Activated T-helper 2 cell treated with anti-CD3 and anti-CD28 coated beads, Interferon-gamma antibody, Interleukin-2, Interleukin-4, amounts not matched to agents 10 μg/mL and 5 μg/mL and 100 μg/mL, durations not matched to agents 14 hours and 24 hours and 36 hours (primary cell): Measurements from ENCODE around the gene AFAP1L1. TPM values are rescaled to one million over a fixed set of nuclear protein-coding genes. Genes with fewer than 3 reads are reported as not detected.

ENCODE experiments used
- DNase-seq: peaks from one replicate; pipeline ENCODE4 v3.0.0; 2021; ENCODE audit warnings: low spot score
- H3K27ac Mint-ChIP-seq: one replicate; pipeline ENCODE4 v1.8.0; 2021; ENCODE audit warnings: mixed read lengths
- H3K27me3 Mint-ChIP-seq: one replicate; pipeline ENCODE4 v1.8.0; 2021; ENCODE audit warnings: low read depth, mixed read lengths
- H3K36me3 Mint-ChIP-seq: one replicate; pipeline ENCODE4 v1.8.0; 2021; ENCODE audit warnings: low read depth, mixed read lengths
- H3K4me1 Mint-ChIP-seq: one replicate; pipeline ENCODE4 v1.8.0; 2021; ENCODE audit warnings: low read depth, mixed read lengths
- H3K4me3 Mint-ChIP-seq: one replicate; pipeline ENCODE4 v1.8.0; 2021; ENCODE audit warnings: low read depth, mild to moderate bottlenecking, moderate library complexity, mixed read lengths
- H3K9me3 Mint-ChIP-seq: one replicate; pipeline ENCODE4 v1.8.0; 2021; ENCODE audit warnings: mixed read lengths
- intact Hi-C: fragments of 100-400 bp; cut with micrococcal nuclease; formaldehyde crosslinking; loops from one replicate; pipeline ENCODE4 v1.15.1; 2023
- total RNA-seq: library from RNA; stranded (reverse); gene quantifications from 2 replicates; pipeline ENCODE4 v1.2.3, GENCODE V29; 2022

The AFAP1L1 gene
- total RNA-seq, 1 donor from 2014 or later = not detected

- no peak for DNase-seq
- no peak overlapping the region for H3K4me3 Mint-ChIP-seq
- no peaks in the 10 kb centered on the region for H3K4me1 Mint-ChIP-seq
- H3K9me3 Mint-ChIP-seq = no peaks in the 10 kb centered on the region
- H3K36me3 Mint-ChIP-seq = no peaks in the 10 kb centered on the region
- intact Hi-C loops = no loop called here
- H3K27ac Mint-ChIP-seq = no peak overlapping the region
- no peaks in the 10 kb centered on the region for H3K27me3 Mint-ChIP-seq
These were observed 108.2 kb downstream of the AFAP1L1 start for GRCh38 chr5:149379818-149380374.

GRCh38 chr5:149380466-149381121, 108.9 kb downstream of the AFAP1L1 start:
- intact Hi-C loops = no loop called here

GRCh38 chr5:149381261-149381985, 109.8 kb downstream of the AFAP1L1 start:
- no peaks in the 10 kb centered on the region for H3K4me1 Mint-ChIP-seq
- no peaks in the 10 kb centered on the region for H3K9me3 Mint-ChIP-seq
- H3K36me3 Mint-ChIP-seq = no peaks in the 10 kb centered on the region
- no peak overlapping the region for H3K4me3 Mint-ChIP-seq
- intact Hi-C loops = no loop called here
- no peak for DNase-seq
- H3K27me3 Mint-ChIP-seq = no peaks in the 10 kb centered on the region
- H3K27ac Mint-ChIP-seq = no peak overlapping the region

More at GRCh38 chr5:149380466-149381121, 108.9 kb downstream of the AFAP1L1 start:
- H3K27ac Mint-ChIP-seq = no peak overlapping the region
- no peaks in the 10 kb centered on the region for H3K36me3 Mint-ChIP-seq
- H3K4me1 Mint-ChIP-seq = no peaks in the 10 kb centered on the region
- no peaks in the 10 kb centered on the region for H3K27me3 Mint-ChIP-seq
- H3K9me3 Mint-ChIP-seq = no peaks in the 10 kb centered on the region
- DNase-seq = no peak
- no peak overlapping the region for H3K4me3 Mint-ChIP-seq

- H3K4me1 Mint-ChIP-seq = no peaks in the 10 kb centered on the region
- peak; percentile 59 for DNase-seq
- H3K27ac Mint-ChIP-seq = no peak overlapping the region
- H3K27me3 Mint-ChIP-seq = no peaks in the 10 kb centered on the region
- H3K36me3 Mint-ChIP-seq = no peaks in the 10 kb centered on the region
- H3K4me3 Mint-ChIP-seq = no peak overlapping the region
- H3K9me3 Mint-ChIP-seq = no peaks in the 10 kb centered on the region
- intact Hi-C loops = loop anchor here (1.0 to 2.0 kb wide), 2 partner anchors 53 to 182 kb away; no protein-coding TSS in a partner anchor
These were observed 110.3 kb downstream of the AFAP1L1 start for GRCh38 chr5:149381986-149382338.

GRCh38 chr5:149382517-149383220, 111.0 kb downstream of the AFAP1L1 start:
- no peaks in the 10 kb centered on the region for H3K9me3 Mint-ChIP-seq
- intact Hi-C loops = loop anchor here (1.0 to 2.0 kb wide), 2 partner anchors 52 to 182 kb away; no protein-coding TSS in a partner anchor
- no peak overlapping the region for H3K4me3 Mint-ChIP-seq
- DNase-seq = no peak
- no peak overlapping the region for H3K27ac Mint-ChIP-seq
- no peaks in the 10 kb centered on the region for H3K36me3 Mint-ChIP-seq
- H3K27me3 Mint-ChIP-seq = no peaks in the 10 kb centered on the region
- no peaks in the 10 kb centered on the region for H3K4me1 Mint-ChIP-seq

- no peak for DNase-seq
These were observed 111.7 kb downstream of the AFAP1L1 start for GRCh38 chr5:149383399-149383798.

GRCh38 chr5:149386166-149386565, 114.5 kb downstream of the AFAP1L1 start:
- intact Hi-C loops = no loop called here
- Mint-ChIP-seq H3K4me1 (no peaks in the 10 kb centered on the region), H3K27ac (no peak overlapping the region), H3K4me3 (no peak overlapping the region), H3K9me3 (no peaks in the 10 kb centered on the region), H3K27me3 (peaks cover 9% of the 10 kb centered on the region), H3K36me3 (no peaks in the 10 kb centered on the region)
- no peak for DNase-seq

More at GRCh38 chr5:149383399-149383798, 111.7 kb downstream of the AFAP1L1 start:
- Mint-ChIP-seq H3K4me1 (no peaks in the 10 kb centered on the region), H3K9me3 (no peaks in the 10 kb centered on the region), H3K27ac (no peak overlapping the region), H3K4me3 (no peak overlapping the region), H3K27me3 (peaks cover 2% of the 10 kb centered on the region), H3K36me3 (no peaks in the 10 kb centered on the region)
- intact Hi-C loops = loop anchor here (2.0 kb wide), 1 partner anchor 51 kb away; no protein-coding TSS in a partner anchor

- intact Hi-C loops = no loop called here
- no peaks in the 10 kb centered on the region for H3K4me1 Mint-ChIP-seq
- no peak overlapping the region for H3K4me3 Mint-ChIP-seq
- H3K27me3 Mint-ChIP-seq = peaks cover 9% of the 10 kb centered on the region
- H3K36me3 Mint-ChIP-seq = no peaks in the 10 kb centered on the region
- no peak for DNase-seq
- H3K27ac Mint-ChIP-seq = no peak overlapping the region
- H3K9me3 Mint-ChIP-seq = no peaks in the 10 kb centered on the region
These were observed 115.5 kb downstream of the AFAP1L1 start for GRCh38 chr5:149387081-149387631.

- Mint-ChIP-seq H3K4me1 (no peaks in the 10 kb centered on the region), H3K4me3 (no peak overlapping the region), H3K36me3 (no peaks in the 10 kb centered on the region), H3K27me3 (peaks cover 9% of the 10 kb centered on the region), H3K9me3 (no peaks in the 10 kb centered on the region), H3K27ac (no peak overlapping the region)
- no peak for DNase-seq
- intact Hi-C loops = no loop called here
These were observed 116.3 kb downstream of the AFAP1L1 start for GRCh38 chr5:149387982-149388381.

GRCh38 chr5:149388498-149389190, 117.0 kb downstream of the AFAP1L1 start:
- Mint-ChIP-seq H3K36me3 (no peaks in the 10 kb centered on the region), H3K27ac (no peak overlapping the region), H3K4me3 (no peak overlapping the region), H3K4me1 (no peaks in the 10 kb centered on the region), H3K27me3 (peaks cover 9% of the 10 kb centered on the region), H3K9me3 (no peaks in the 10 kb centered on the region)
- intact Hi-C loops = no loop called here
- DNase-seq = no peak

GRCh38 chr5:149389552-149390495, 118.2 kb downstream of the AFAP1L1 start:
- intact Hi-C loops = no loop called here
- no peak overlapping the region for H3K4me3 Mint-ChIP-seq
- peaks cover 9% of the 10 kb centered on the region for H3K27me3 Mint-ChIP-seq
- H3K27ac Mint-ChIP-seq = no peak overlapping the region
- no peak for DNase-seq
- H3K36me3 Mint-ChIP-seq = no peaks in the 10 kb centered on the region
- no peaks in the 10 kb centered on the region for H3K4me1 Mint-ChIP-seq
- H3K9me3 Mint-ChIP-seq = no peaks in the 10 kb centered on the region
